HG03439 (cell line): Measurements from ENCODE around the gene ULK3.

Experiments
- ATAC-seq: cut with Tn5 transposase; IDR thresholded peaks from one replicate; pipeline ENCODE4 v1.9.1; 2021; ENCODE audit warnings: mild to moderate bottlenecking, moderate library complexity; ENCODE audit not compliant: unreplicated experiment

Gene ULK3

GRCh38 chr15:74868059-74868458 lies 25.1 kb upstream of the ULK3 start:
- no peak for ATAC-seq

DNA sequence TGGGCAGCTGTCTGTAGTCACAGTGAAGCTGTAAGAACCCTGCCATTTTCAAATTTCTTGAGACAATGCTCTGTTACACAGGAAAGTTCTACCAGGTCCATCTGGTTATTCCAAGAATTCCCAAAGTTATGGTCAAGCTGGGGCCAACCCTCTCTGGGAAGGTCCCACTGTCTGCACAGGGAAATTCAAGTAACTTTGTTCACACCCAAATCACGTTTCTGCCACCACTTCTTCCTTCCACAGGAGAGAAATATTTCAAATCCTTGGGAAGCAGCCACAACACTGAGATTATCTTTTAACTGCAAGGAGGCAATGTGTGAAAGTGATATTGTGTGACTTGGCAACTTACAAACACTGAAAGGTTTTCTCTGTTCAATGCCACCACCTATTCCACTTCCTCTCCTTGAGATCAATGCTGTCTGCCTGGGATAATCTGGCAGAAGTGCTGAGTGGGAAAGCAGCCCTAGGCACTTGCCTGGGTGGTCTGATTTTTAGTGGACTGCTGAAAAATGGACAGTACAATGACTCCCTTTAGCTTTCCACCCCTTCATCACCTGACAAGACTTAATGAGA lies 24.6 kb upstream of the ULK3 start:
- ATAC-seq: no peak

DNA sequence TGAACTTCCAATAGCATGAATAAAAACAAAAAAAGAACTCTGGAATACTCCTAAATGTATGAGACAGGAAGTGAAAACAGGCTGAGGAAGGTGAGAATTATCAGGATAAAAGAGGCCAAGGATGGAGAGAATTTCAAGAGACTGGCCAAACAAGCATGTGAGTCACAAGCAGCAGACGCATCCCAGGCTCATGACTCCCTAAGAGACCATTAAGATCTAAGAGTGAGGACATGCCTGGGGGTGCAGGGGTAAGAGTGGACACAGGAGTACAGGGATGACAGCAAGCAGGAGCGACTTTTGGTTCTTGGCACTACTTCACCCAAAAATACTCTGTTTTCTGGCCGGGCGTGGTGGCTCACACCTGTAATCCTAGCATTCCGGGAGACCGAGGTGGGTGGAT lies 23.1 kb upstream of the ULK3 start:
- ATAC-seq: no peak

DNA sequence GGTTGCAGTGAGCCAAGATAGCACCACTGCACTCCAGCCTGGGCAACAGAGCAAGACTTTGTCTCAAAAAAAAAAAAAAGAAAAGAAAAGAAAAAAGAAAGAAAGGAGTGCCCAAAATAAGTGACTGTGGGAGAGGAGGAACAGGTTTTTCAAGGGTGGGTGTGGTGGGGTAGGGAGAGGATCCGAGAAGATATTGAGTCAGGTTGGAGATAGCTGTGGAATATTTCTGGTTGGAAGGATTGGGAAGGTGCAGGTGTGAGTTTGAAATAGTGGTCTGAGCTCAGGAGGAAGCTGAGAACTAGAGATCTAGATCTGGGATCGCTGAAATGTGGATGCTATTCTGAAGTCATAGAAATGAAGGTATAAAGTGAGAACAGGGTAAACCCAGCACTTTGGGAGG lies 22.4 kb upstream of the ULK3 start:
- ATAC-seq: no peak

DNA sequence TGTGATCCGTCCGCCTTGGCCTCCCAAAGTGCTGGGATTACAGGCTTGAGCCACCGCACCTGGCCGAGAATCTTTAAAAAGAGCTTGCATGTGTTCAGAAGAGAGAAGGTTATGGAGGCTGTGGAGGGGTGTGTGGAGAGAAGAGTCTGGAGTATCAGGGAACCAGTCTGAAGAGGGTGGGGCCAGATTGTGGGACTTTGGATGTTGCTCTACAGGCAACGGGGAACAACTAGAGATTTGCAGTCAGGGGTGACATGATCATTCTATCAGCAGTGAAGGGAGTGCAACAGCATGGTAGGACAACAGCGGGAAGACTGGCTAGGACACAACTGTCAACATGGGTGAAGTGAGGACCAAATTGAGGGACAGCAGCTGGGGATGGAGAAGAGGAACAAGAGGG lies 21.3 kb upstream of the ULK3 start:
- ATAC-seq: no peak

DNA sequence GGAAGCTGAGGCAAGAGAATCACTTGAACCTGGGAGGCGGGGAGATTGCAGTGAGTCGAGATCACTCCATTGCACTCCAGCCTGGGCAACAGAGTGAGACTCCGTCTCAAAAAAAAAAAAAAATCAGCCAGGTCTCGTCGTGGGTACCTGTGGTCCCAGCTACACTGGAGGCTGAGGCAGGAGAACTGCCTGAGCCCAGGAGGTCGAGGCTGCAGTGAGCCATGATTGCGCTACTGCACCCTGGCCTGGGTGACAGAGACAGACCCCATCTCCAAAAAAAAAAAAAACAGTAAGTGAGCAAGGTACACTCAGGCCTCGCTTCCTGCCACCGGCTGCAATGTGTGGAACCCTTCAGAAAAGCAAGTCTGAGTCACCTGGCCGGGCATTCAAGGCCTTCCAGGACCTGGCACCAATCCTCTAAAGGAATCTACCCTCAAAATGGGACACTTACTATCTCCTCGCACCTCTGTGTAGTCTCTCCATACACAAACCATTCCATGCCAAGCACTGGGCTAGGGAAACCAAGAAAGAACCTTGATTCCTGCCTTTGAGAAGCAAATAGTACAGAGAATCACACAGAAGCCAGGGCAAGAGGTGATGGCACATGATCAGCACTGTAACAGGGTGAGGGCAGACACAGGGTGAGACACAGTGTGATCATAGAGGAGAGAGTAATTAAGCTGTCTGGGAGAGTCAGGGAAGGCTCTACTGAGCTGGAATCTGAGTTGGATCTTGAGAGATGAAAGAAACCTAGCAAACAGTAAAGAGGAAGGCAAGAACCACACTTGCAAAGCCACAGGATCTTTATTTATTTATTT lies 20.5 kb upstream of the ULK3 start:
- ATAC-seq: no peak

GRCh38 chr15:74858369-74858740 lies 15.4 kb upstream of the ULK3 start:
- no peak for ATAC-seq

DNA sequence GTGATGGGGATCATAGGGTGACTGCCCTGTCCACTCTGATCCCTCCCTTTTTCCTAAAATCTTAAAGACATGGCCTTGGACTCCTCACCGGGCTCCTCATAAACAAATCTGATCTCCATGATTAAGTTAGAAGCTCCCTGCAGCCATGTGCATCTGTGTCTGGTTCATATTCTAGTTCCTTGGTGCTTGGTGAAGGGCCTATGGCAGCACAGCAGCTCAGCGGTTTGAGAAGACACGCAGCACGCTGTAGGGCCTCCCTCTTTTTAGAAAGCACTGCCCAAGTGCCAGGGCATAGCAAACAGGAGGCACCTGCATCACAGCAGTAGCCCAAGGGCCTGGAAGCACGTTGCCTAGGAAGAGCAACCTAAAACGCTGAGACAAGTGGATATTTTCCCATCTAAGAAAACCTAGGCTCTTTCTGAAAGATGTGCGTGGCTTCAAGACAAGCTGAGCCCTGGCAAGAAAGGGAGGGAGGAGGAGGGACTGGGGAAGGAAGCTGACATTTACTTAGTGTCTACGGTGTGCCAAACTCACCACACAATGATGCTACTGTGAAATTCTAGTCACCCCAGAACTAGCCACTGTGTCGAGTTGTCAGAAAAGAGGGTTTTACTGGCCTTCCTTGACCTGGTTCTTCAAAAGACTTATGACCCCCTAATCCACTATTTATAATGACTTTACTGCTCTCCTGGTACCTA lies 14.9 kb upstream of the ULK3 start:
- no peak for ATAC-seq

DNA sequence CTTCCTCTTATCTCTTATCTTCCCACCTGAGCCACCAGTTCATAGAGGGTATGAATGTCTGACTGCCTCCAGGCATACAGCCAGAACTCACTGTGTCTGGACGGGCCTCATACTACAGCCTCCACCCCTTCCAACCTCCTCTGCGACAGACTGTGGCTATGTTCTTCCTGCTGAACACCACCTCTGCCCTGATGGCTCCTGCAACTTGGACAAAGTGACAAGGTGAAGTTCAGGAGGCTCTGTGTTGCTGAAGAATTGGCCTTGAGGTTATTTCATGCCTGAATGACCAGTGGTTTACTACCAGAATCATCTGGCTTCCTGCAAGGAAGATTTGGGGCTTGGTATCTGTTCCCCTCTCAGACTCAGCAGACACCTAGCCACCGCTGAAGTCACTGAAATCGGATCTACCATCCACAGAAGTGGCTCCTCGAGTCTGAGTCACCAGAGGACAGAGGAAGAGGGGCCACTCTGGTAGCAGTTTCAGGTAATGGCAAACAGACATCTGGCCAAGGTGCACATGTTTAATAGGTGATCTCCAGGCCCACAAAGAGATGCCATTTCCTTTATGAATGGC lies 14.2 kb upstream of the ULK3 start:
- ATAC-seq: no peak

DNA sequence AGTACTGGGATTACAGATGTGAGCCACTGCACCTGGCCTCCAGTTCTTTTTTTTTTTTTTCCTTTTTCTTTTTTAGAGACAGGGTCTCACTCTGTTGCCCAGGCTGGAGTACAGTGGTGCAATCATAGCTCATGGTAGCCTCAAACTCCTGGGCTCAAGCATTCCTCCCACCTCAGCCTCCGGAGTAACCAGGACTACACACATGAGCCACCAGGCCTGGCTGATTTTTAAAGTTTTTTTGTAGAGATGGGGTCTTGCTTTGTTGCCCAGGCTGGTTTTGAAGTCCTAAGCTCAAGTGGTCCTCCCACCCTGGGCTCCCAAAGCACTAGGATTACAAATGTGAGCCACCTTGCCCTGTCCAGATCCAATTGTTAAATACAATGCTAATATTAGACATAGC lies 13.6 kb upstream of the ULK3 start:
- ATAC-seq: no peak

- no peak for ATAC-seq
Measured at GRCh38 chr15:74855857-74856256, 12.9 kb upstream of the ULK3 start.

DNA sequence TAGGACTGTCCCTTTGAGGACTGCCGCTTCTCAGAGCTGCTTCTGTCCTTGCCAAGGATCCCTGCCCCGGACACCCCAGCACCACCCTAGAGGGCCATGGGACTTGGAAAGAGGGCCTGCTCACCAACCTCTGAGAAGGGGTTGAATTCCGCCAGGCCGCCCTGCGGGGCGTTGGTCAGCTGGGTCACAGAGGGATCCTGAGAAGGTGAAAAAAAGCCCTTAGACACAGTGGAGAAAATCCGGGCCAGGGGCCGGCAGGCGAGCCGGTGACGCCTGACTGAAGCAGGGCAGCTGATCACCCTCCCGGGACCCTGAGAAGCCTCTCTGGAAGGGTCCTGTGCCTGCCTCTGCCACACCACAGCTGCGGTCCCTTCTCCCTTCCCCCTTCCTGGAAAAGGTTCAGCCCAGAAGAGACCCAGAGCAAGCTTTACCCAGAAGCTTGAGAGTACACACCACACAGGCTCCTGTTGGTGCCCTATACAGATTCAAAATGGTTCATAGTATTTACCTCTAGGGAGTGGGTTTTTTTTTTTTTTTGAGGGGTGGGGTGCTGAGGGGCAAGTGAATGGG lies 11.6 kb upstream of the ULK3 start:
- ATAC-seq: no peak

DNA sequence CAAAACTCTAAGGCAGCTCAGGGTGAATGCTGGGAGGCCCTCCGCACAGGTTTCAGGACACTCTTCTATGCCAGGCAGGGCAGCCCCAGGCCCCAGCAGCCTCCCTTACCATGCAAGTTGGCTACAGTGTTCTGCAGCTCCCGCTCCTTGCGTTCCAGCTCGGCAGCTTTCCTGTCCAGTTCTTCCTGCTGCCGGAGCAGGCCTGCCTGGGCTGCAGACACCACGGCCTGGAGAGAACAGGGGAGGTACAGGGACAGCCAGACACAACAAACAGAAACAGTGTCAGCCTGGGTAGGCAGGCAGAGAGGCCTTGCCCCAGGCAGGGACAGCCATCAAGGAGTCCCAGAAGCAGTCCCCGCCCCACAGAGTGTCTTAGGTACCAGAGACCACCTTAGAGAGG lies 9.0 kb upstream of the ULK3 start:
- ATAC-seq: no peak

- no peak for ATAC-seq
Measured at GRCh38 chr15:74850393-74850792, 7.4 kb upstream of the ULK3 start.

- ATAC-seq: no peak
Measured at GRCh38 chr15:74847432-74847831, 4.5 kb upstream of the ULK3 start.

DNA sequence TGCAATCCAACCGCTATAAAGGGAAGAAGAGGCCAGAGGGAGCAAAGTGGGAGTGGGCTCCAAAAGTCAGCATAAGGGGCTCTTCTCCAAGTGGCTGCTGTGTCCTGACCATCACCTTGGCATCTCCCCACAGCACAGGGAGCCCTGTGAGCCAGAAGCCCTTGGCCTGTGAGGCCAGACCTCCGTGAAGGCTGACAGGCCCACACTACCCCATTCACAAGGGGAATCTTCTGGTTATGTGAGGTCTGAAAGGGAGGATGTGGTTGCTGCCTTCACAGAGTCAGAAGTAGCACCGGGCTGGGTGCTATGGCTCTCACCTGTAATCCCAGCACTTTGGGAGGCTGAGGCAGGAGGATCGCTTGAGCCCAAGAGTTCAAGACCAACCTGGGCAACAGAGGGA lies 2.6 kb upstream of the ULK3 start:
- ATAC-seq: no peak

DNA sequence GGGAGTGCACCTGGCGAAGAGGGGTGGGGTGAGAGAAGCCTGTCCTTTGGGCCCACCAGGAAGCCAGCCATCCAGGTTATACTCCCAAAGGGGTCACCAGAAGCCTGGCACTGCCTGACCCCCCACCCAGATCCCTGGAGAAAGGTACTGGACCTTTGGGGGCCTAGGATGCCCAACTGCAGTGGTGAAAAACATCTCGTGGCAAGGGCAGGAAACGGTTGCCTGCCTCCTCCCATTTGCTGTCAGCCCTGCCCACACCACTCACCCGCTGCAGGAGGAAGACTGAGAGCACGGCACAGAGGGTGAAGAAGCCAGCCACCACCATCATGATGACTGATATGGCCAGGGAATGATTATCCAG lies 2.2 kb upstream of the ULK3 start:
- no peak for ATAC-seq

- ATAC-seq: no peak
Measured at GRCh38 chr15:74844319-74845207, 1.6 kb upstream of the ULK3 start.

- ATAC-seq: no peak
Measured at GRCh38 chr15:74843891-74844299, 939 bp upstream of the ULK3 start.

GRCh38 chr15:74843445-74843828 lies 481 bp upstream of the ULK3 start:
- no peak for ATAC-seq

DNA sequence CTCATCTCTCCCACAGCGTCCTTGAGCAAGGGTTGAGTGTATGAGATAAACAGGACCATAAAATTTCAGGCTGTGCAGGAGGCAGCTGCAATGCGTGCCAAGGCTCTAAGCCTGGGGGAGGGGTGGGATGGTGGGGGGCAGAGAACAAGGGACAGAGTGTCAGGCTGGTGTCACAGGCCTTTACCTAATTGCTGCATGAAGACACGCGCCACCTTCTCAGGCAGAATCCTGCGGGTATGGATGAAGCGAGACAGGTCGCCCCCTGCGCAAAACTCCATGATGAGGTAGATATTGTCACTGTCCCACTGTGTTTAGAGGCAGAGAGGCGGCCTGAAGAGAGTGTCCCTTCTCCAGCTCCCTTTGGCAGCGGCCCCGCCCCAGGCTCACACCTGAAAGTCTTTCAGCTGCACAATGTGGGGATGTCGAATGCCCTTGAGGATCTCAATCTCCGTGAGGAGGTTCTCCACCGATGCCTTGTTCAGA lies 1.0 kb downstream of the ULK3 start:
- ATAC-seq: no peak
